GM19372 (cell line): Measurements from ENCODE around the gene STK10.
"Not testable (repeated sequence)": the region's sequence is repeated elsewhere in the genome, so short reads cannot be mapped to it uniquely, and the experiment has no call there.

ENCODE experiments used
- ATAC-seq: cut with Tn5 transposase; IDR thresholded peaks from one replicate; pipeline ENCODE4 v1.9.1; 2021; ENCODE audit warnings: mild to moderate bottlenecking, low read depth, moderate library complexity; ENCODE audit not compliant: unreplicated experiment

The STK10 gene

GRCh38 chr5:172167895-172168294 lies 20.1 kb downstream of the STK10 start:
- no peak for ATAC-seq

GRCh38 chr5:172166030-172166826 lies 21.8 kb downstream of the STK10 start:
- no peak for ATAC-seq

GRCh38 chr5:172165465-172165864 lies 22.6 kb downstream of the STK10 start:
- no peak for ATAC-seq

- ATAC-seq = no peak
These were observed 23.2 kb downstream of the STK10 start for GRCh38 chr5:172164769-172165212.

GRCh38 chr5:172163346-172163745 lies 24.7 kb downstream of the STK10 start:
- no peak for ATAC-seq

GRCh38 chr5:172162987-172163343 lies 25.1 kb downstream of the STK10 start:
- ATAC-seq = no peak

GRCh38 chr5:172162323-172162986 lies 25.6 kb downstream of the STK10 start:
- ATAC-seq = no peak

- no peak for ATAC-seq
These were observed 27.5 kb downstream of the STK10 start for GRCh38 chr5:172160506-172160905.

GRCh38 chr5:172159016-172159415 lies 29.0 kb downstream of the STK10 start:
- no peak for ATAC-seq

GRCh38 chr5:172156541-172156994 lies 31.5 kb downstream of the STK10 start:
- ATAC-seq = no peak

GRCh38 chr5:172155101-172155500 lies 32.9 kb downstream of the STK10 start:
- not testable (repeated sequence) for ATAC-seq

- ATAC-seq = no peak
These were observed 34.3 kb downstream of the STK10 start for GRCh38 chr5:172153695-172154094.

GRCh38 chr5:172151661-172152210 lies 36.3 kb downstream of the STK10 start:
- no peak for ATAC-seq

- peak; percentile 70 for ATAC-seq
These were observed 37.3 kb downstream of the STK10 start for GRCh38 chr5:172150514-172151425.

GRCh38 chr5:172149481-172149880 lies 38.5 kb downstream of the STK10 start:
- not testable (repeated sequence) for ATAC-seq

GRCh38 chr5:172149073-172149472 lies 39.0 kb downstream of the STK10 start:
- no peak for ATAC-seq

GRCh38 chr5:172148381-172148780 lies 39.6 kb downstream of the STK10 start:
- ATAC-seq = no peak

- no peak for ATAC-seq
These were observed 40.2 kb downstream of the STK10 start for GRCh38 chr5:172147857-172148256.

GRCh38 chr5:172146748-172147092 lies 41.3 kb downstream of the STK10 start:
- ATAC-seq = no peak

- ATAC-seq = no peak
These were observed 41.9 kb downstream of the STK10 start for GRCh38 chr5:172145870-172146747.
